ENCODE measurements around the gene ERBB3.
"Not testable (repeated sequence)": the region's sequence is repeated elsewhere in the genome, so short reads cannot be mapped to it uniquely, and the experiment has no call there.

The ERBB3 gene

GRCh38 chr12:56103066-56103711, 23.2 kb downstream of the ERBB3 start:
- Histone ChIP-seq H3K9me3 (ENCODE audit: insufficient read depth, low read depth, low read length) (no peaks in the 10 kb centered on the region), H3K27me3 (ENCODE audit: insufficient read depth, low read length) (no peaks in the 10 kb centered on the region), H3K27ac (ENCODE audit: low read length) (peak overlapping the region; percentile 12), H3K36me3 (ENCODE audit: insufficient read depth, low read depth, low read length) (peaks cover 62% of the 10 kb centered on the region), H3K4me3 (ENCODE audit: low read length) (peak overlapping the region; percentile 85), H3K4me1 (ENCODE audit: insufficient read depth, low read length) (peaks cover 5% of the 10 kb centered on the region), H3K9ac (ENCODE audit: low read depth, low read length) (peak overlapping the region; percentile 85)

DNA sequence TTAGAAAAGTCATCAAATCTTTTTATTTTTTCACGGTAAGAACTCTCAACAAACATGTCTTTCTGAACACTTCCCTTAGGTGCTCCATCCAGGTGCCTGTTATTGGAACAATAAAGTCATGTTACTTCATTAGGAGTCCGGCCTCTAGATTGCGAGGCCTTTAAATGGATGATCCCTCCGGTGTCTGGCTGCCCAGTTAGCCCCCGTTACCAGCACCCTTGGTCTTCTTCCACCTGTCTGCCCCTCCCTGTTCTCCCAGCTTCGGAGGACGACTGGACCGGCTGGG, 23.8 kb downstream of the ERBB3 start:
- Histone ChIP-seq H3K4me3 (ENCODE audit: low read length) (peak overlapping the region; percentile 85), H3K9me3 (ENCODE audit: insufficient read depth, low read depth, low read length) (no peaks in the 10 kb centered on the region), H3K36me3 (ENCODE audit: insufficient read depth, low read depth, low read length) (peaks cover 62% of the 10 kb centered on the region), H3K27ac (ENCODE audit: low read length) (peak overlapping the region; percentile 12), H3K27me3 (ENCODE audit: insufficient read depth, low read length) (no peaks in the 10 kb centered on the region), H3K9ac (ENCODE audit: low read depth, low read length) (peak overlapping the region; percentile 85; the same call in 1 of the 2 replicates), H3K4me1 (ENCODE audit: insufficient read depth, low read length) (peaks cover 5% of the 10 kb centered on the region)

DNA sequence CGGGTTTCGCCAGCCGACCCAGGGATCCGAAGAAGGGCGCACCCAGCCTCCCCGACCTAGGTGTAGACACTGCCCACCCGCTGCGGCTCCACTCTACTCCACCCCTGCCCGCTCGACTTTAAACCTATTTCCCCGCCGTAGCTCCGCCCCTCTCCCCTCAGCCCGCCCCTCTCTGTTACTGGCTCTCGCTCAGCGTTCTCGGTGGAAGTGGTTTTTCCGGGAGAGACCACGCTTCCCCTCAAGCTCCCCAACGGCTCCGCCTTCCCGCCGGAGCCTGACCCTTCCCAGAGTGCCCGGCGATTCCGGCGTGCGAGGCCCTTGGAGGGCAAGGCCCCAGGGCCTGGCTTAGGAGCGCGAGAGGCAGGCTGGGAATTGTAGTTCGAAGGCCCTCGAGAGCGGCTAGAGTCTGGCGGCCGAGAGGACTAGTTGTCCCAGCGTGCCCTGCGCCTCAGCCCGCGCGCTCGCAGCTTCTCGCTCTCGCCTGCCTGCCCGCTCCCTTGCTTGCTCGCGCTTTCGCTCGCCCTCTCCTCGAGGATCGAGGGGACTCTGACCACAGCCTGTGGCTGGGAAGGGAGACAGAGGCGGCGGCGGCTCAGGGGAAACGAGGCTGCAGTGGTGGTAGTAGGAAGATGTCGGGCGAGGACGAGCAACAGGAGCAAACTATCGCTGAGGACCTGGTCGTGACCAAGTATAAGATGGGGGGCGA, 24.3 kb downstream of the ERBB3 start, which contains the start of gene PA2G4:
Gene PA2G4 (plus strand): TSS at position 451 of the 706 bp plus-strand sequence. CDS start 179 bp downstream, at position 630.
- Histone ChIP-seq H3K27ac (ENCODE audit: low read length) (peak within 1 kb of the TSS; percentile 73), H3K4me3 (ENCODE audit: low read length) (peak within 1 kb of the TSS; percentile 85), H3K27me3 (ENCODE audit: insufficient read depth, low read length) (no peaks in the 10 kb centered on the region), H3K9ac (ENCODE audit: low read depth, low read length) (peak within 1 kb of the TSS; percentile 97), H3K4me1 (ENCODE audit: insufficient read depth, low read length) (peaks cover 5% of the 10 kb centered on the region), H3K9me3 (ENCODE audit: insufficient read depth, low read depth, low read length) (no peaks in the 10 kb centered on the region), H3K36me3 (ENCODE audit: insufficient read depth, low read depth, low read length) (peaks cover 62% of the 10 kb centered on the region)

GRCh38 chr12:56104815-56105608, 25.0 kb downstream of the ERBB3 start:
- Histone ChIP-seq H3K9ac (ENCODE audit: low read depth, low read length) (peak overlapping the region; percentile 97), H3K9me3 (ENCODE audit: insufficient read depth, low read depth, low read length) (no peaks in the 10 kb centered on the region), H3K4me3 (ENCODE audit: low read length) (peak overlapping the region; percentile 85), H3K27me3 (ENCODE audit: insufficient read depth, low read length) (no peaks in the 10 kb centered on the region), H3K36me3 (ENCODE audit: insufficient read depth, low read depth, low read length) (peaks cover 62% of the 10 kb centered on the region), H3K4me1 (ENCODE audit: insufficient read depth, low read length) (peaks cover 5% of the 10 kb centered on the region), H3K27ac (ENCODE audit: low read length) (peak overlapping the region; percentile 73)

DNA sequence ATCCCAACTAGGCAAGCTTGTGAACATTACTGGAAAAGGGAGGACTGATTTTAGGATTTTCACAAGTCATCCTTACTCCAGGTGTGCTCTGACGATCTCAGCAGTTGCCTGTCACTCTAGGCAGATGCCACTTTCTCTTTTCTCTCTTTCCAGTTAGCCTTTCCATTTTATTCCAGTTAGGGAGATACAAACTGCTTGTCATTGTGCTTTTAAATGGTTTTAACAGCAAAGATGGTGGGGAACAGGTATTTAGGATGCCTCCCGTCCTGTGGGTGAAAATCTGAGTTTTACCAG, 25.6 kb downstream of the ERBB3 start:
- Histone ChIP-seq H3K4me1 (ENCODE audit: insufficient read depth, low read length) (peaks cover 5% of the 10 kb centered on the region), H3K9me3 (ENCODE audit: insufficient read depth, low read depth, low read length) (no peaks in the 10 kb centered on the region), H3K36me3 (ENCODE audit: insufficient read depth, low read depth, low read length) (peaks cover 65% of the 10 kb centered on the region), H3K4me3 (ENCODE audit: low read length) (peak overlapping the region; percentile 85), H3K27me3 (ENCODE audit: insufficient read depth, low read length) (no peaks in the 10 kb centered on the region), H3K27ac (ENCODE audit: low read length) (no peak overlapping the region), H3K9ac (ENCODE audit: low read depth, low read length) (peak overlapping the region; percentile 97)

- Histone ChIP-seq H3K4me3 (ENCODE audit: low read length) (no peak overlapping the region), H3K27me3 (ENCODE audit: insufficient read depth, low read length) (no peaks in the 10 kb centered on the region), H3K27ac (ENCODE audit: low read length) (no peak overlapping the region), H3K9ac (ENCODE audit: low read depth, low read length) (no peak overlapping the region), H3K9me3 (ENCODE audit: insufficient read depth, low read depth, low read length) (no peaks in the 10 kb centered on the region), H3K36me3 (ENCODE audit: insufficient read depth, low read depth, low read length) (peaks cover 65% of the 10 kb centered on the region), H3K4me1 (ENCODE audit: insufficient read depth, low read length) (peaks cover 5% of the 10 kb centered on the region)
These were observed 27.3 kb downstream of the ERBB3 start for GRCh38 chr12:56107242-56107641.

DNA sequence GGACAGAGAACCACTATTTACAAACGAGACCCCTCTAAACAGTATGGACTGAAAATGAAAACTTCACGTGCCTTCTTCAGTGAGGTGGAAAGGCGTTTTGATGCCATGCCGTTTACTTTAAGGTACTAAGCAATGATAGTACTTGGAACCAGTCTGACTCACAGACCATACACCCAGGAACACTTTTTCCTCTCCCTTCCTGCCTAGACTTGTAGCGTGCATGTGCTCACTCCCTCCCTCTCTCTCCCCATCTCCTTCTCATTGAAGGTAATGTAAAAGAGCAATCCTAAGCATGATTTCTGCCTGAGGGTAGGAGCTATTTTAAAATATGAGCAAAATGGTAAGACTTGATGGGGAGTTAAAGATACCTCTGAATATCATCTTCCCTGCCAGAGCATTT, 30.6 kb downstream of the ERBB3 start:
- Histone ChIP-seq H3K4me1 (ENCODE audit: insufficient read depth, low read length) (peaks cover 5% of the 10 kb centered on the region), H3K4me3 (ENCODE audit: low read length) (no peak overlapping the region), H3K27me3 (ENCODE audit: insufficient read depth, low read length) (no peaks in the 10 kb centered on the region), H3K9ac (ENCODE audit: low read depth, low read length) (no peak overlapping the region), H3K27ac (ENCODE audit: low read length) (no peak overlapping the region), H3K9me3 (ENCODE audit: insufficient read depth, low read depth, low read length) (no peaks in the 10 kb centered on the region), H3K36me3 (ENCODE audit: insufficient read depth, low read depth, low read length) (peaks cover 83% of the 10 kb centered on the region)

DNA sequence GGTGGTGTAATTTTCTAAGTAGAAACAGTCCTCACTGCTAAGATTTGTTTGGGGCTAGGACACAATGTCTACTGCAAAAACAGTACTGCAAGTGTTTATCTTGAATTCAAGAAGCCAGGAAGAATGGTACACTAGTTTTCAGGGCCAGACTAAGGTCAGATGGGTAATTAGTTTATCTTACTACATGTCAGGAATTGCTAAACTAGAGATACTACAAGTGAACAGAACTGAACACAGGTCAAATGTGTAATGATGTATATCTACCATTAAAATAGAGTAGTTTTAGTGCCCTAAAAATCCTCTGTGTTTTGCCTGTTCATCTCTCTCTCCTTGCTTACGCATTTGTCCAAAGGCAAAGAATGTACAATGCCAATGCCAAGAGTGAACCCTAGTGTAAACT, 34.1 kb downstream of the ERBB3 start:
- no peaks in the 10 kb centered on the region for H3K9me3 ChIP-seq (ENCODE audit: insufficient read depth, low read depth, low read length)
- peaks cover 63% of the 10 kb centered on the region for H3K36me3 ChIP-seq (ENCODE audit: insufficient read depth, low read depth, low read length)
- no peak overlapping the region for H3K4me3 ChIP-seq (ENCODE audit: low read length)
- H3K4me1 ChIP-seq (ENCODE audit: insufficient read depth, low read length) = peaks cover 3% of the 10 kb centered on the region; the same call in 1 of the 2 replicates
- no peak overlapping the region for H3K27ac ChIP-seq (ENCODE audit: low read length)
- no peaks in the 10 kb centered on the region for H3K27me3 ChIP-seq (ENCODE audit: insufficient read depth, low read length)
- no peak overlapping the region for H3K9ac ChIP-seq (ENCODE audit: low read depth, low read length)

DNA sequence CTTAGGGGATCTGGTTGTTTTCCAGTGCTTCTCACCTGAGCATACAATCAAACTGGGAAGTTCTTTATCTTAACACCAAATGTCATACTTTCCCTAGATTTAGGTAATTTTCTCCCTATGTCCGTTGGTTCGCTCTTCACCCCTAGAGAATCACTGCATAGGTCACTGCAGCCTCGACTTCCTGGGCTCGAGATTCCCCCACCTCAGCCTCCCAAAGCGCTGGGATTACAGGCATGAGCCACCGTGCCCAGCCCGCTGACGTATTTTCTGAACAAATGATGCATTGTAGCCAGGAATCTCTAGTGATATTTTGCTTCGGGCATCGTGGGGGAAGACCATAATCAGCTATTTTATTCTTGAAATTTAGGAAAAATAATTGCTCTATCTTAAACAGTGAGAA, 35.4 kb downstream of the ERBB3 start:
- H3K9me3 ChIP-seq (ENCODE audit: insufficient read depth, low read depth, low read length) = no peaks in the 10 kb centered on the region
- H3K27ac ChIP-seq (ENCODE audit: low read length) = no peak overlapping the region
- peaks cover 52% of the 10 kb centered on the region for H3K36me3 ChIP-seq (ENCODE audit: insufficient read depth, low read depth, low read length)
- H3K4me3 ChIP-seq (ENCODE audit: low read length) = peak overlapping the region; percentile 97; the same call in 1 of the 2 replicates
- H3K27me3 ChIP-seq (ENCODE audit: insufficient read depth, low read length) = no peaks in the 10 kb centered on the region
- H3K9ac ChIP-seq (ENCODE audit: low read depth, low read length) = peak overlapping the region; percentile 100; the same call in 1 of the 2 replicates
- peaks cover 10% of the 10 kb centered on the region; the same call in 1 of the 2 replicates for H3K4me1 ChIP-seq (ENCODE audit: insufficient read depth, low read length)

DNA sequence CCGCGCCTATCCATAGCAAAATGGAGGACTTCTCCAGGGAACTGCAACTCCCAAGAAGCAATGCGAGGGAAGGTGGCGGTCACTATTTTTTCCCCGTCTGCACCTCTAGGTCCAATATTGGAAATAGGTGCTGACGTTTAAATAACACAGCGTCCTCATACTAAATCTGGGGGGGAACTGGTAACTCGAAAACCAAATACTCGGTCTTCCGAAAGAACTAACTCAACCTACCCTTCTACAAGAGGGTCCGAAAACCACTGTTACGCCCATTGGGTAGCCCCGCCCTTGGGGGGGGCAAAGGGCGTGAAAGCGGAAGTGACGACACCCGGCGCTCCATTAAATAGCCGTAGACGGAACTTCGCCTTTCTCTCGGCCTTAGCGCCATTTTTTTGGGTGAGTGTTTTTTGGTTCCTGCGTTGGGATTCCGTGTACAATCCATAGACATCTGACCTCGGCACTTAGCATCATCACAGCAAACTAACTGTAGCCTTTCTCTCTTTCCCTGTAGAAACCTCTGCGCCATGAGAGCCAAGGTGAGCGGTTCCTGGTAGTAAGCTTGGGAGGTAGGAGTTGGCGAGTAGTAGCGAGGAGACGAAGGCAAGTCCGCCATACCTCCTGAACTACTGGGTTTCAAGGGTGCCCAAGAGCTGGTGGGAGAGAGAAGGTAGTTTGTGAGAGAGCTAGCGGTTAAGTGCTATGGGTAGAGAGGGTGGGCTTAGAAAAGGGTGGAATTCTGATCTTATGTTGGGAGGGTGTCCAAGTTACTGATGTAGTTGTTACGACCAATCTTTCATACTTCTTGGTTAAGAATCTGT, 36.5 kb downstream of the ERBB3 start, which contains the start of gene RPL41:
Gene RPL41 (plus strand): TSS at position 367 of the 815 bp plus-strand sequence.
- Histone ChIP-seq H3K4me1 (ENCODE audit: insufficient read depth, low read length) (peaks cover 10% of the 10 kb centered on the region; the same call in 1 of the 2 replicates), H3K4me3 (ENCODE audit: low read length) (peak within 1 kb of the TSS; percentile 97), H3K27me3 (ENCODE audit: insufficient read depth, low read length) (no peaks in the 10 kb centered on the region), H3K9ac (ENCODE audit: low read depth, low read length) (peak within 1 kb of the TSS; percentile 100), H3K27ac (ENCODE audit: low read length) (peak within 1 kb of the TSS; percentile 88), H3K36me3 (ENCODE audit: insufficient read depth, low read depth, low read length) (peaks cover 52% of the 10 kb centered on the region), H3K9me3 (ENCODE audit: insufficient read depth, low read depth, low read length) (no peaks in the 10 kb centered on the region)

- H3K9me3 ChIP-seq (ENCODE audit: insufficient read depth, low read depth, low read length); H3K27me3 ChIP-seq (ENCODE audit: insufficient read depth, low read length): not testable (repeated sequence)
- H3K9ac ChIP-seq (ENCODE audit: low read depth, low read length) = peak overlapping the region; percentile 100
- H3K27ac ChIP-seq (ENCODE audit: low read length) = peak overlapping the region; percentile 88
- peak overlapping the region; percentile 97 for H3K4me3 ChIP-seq (ENCODE audit: low read length)
- H3K36me3 ChIP-seq (ENCODE audit: insufficient read depth, low read depth, low read length) = peaks cover 47% of the 10 kb centered on the region
- peaks cover 10% of the 10 kb centered on the region; the same call in 1 of the 2 replicates for H3K4me1 ChIP-seq (ENCODE audit: insufficient read depth, low read length)
These were observed 37.2 kb downstream of the ERBB3 start for GRCh38 chr12:56117082-56117706.
